Measurements from ENCODE around the gene ACTL6B. TPM values are rescaled to one million over a fixed set of nuclear protein-coding genes. Genes with fewer than 3 reads are reported as not detected.

ACTL6B gene
- total and polyA plus RNA-seq, 9 of the 15 experiments (the other 6 are each of a cell fraction or from before 2014, with no cell fraction given) = not detected

DNA sequence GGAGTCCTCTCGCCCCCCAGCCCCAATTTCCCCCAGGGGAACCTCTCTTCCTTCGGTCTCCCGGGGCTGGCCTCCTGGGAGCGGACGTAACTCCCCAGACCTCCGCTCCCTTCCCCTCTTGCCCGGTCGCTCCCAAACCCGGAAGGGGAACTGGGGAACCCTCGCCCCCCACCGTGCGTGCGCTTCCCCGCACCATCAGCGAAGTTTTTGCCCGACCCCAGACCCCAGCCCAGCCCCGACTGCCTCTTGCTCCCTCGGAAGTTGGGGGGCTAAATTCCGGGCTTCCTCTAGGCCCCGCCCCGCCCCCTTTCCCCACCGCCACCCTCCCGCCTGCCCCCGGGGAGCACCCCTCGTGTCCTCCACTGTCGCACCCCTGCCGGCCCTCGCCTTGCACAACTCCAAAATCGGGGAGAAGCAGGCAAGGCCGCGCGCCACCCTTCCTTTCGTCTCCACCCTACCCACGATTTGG is 17.7 kb upstream of the ACTL6B start (continued):
- TF ChIP-seq ZMIZ1 (IDR thresholded peaks at IDR 0.05; ENCODE audit: low read depth in 2 of 2, low read length in 2 of 2) (no peak), ZKSCAN3 (CRISPR knock-in tag; IDR thresholded peaks at IDR 0.05) (no peak), CBX1 (IDR thresholded peaks at IDR 0.05; ENCODE audit: low read depth) (no peak), BCLAF1 (IDR thresholded peaks at IDR 0.05; ENCODE audit: borderline replicate concordance in 1 of 2, control insufficient read depth in 1 of 2, low read depth in 2 of 2, low read length in 1 of 2) (no peak), FOXA1 (IDR thresholded peaks at IDR 0.05; ENCODE audit: borderline replicate concordance) (no peak), ELF2 (CRISPR knock-in tag; IDR thresholded peaks at IDR 0.05) (no peak), GATA2 (CRISPR knock-in tag; IDR thresholded peaks at IDR 0.05) (no peak), RFX1 (IDR thresholded peaks at IDR 0.05) (no peak), ZBTB11 (CRISPR knock-in tag; IDR thresholded peaks at IDR 0.05) (no peak)
- TF ChIP-seq, protein P1, sequence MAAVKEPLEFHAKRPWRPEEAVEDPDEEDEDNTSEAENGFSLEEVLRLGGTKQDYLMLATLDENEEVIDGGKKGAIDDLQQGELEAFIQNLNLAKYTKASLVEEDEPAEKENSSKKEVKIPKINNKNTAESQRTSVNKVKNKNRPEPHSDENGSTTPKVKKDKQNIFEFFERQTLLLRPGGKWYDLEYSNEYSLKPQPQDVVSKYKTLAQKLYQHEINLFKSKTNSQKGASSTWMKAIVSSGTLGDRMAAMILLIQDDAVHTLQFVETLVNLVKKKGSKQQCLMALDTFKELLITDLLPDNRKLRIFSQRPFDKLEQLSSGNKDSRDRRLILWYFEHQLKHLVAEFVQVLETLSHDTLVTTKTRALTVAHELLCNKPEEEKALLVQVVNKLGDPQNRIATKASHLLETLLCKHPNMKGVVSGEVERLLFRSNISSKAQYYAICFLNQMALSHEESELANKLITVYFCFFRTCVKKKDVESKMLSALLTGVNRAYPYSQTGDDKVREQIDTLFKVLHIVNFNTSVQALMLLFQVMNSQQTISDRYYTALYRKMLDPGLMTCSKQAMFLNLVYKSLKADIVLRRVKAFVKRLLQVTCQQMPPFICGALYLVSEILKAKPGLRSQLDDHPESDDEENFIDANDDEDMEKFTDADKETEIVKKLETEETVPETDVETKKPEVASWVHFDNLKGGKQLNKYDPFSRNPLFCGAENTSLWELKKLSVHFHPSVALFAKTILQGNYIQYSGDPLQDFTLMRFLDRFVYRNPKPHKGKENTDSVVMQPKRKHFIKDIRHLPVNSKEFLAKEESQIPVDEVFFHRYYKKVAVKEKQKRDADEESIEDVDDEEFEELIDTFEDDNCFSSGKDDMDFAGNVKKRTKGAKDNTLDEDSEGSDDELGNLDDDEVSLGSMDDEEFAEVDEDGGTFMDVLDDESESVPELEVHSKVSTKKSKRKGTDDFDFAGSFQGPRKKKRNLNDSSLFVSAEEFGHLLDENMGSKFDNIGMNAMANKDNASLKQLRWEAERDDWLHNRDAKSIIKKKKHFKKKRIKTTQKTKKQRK (IDR thresholded peaks at IDR 0.05; ENCODE audit: borderline replicate concordance, low read depth, low read length) = no peak
- TF ChIP-seq, protein P2, sequence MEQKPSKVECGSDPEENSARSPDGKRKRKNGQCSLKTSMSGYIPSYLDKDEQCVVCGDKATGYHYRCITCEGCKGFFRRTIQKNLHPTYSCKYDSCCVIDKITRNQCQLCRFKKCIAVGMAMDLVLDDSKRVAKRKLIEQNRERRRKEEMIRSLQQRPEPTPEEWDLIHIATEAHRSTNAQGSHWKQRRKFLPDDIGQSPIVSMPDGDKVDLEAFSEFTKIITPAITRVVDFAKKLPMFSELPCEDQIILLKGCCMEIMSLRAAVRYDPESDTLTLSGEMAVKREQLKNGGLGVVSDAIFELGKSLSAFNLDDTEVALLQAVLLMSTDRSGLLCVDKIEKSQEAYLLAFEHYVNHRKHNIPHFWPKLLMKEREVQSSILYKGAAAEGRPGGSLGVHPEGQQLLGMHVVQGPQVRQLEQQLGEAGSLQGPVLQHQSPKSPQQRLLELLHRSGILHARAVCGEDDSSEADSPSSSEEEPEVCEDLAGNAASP (IDR thresholded peaks at IDR 0.05) = no peak

Data from K562 (cell line).